ENCODE measurements around the gene TMEM245. TPM values are rescaled to one million over a fixed set of nuclear protein-coding genes. Genes with fewer than 3 reads are reported as not detected.

The TMEM245 gene
- total RNA-seq, 1 experiment from 2014 or later = 54.0 TPM

- DNase-seq (ENCODE audit: low read depth, low spot score) (no peak), ATAC-seq (no peak)
- in situ Hi-C loops (cut with HindIII; ENCODE audit: low pct_unique_long_range_greater_than_20kb, low sequenced_read_pairs) (no loop called here), intact Hi-C loops (cut with micrococcal nuclease; ENCODE audit: unreplicated experiment) (no loop called here)
- Histone ChIP-seq H3K27ac (ENCODE audit: low read length) (no peak overlapping the region), H3K4me1 (ENCODE audit: control insufficient read depth, insufficient read depth, low read length) (no peaks in the 10 kb centered on the region), H3K27me3 (ENCODE audit: control insufficient read depth, insufficient read depth, low read length) (no peaks in the 10 kb centered on the region), H3K9me3 (ENCODE audit: control insufficient read depth, insufficient read depth, low read depth, low read length) (no peaks in the 10 kb centered on the region), H3K4me3 (ENCODE audit: low read depth in 2 of 2, low read length in 2 of 2) (no peak overlapping the region), H3K36me3 (ENCODE audit: control insufficient read depth, insufficient read depth, low read length) (no peaks in the 10 kb centered on the region)
- CTCF ChIA-PET = interaction anchor here (0.6 kb wide), 1 partner anchor 77 kb away, joined by 4 read pairs; no protein-coding TSS in a partner anchor
- BruUV-seq (replicated peaks) = no TSS peak
- POLR2A ChIA-PET = no interaction called here
- TF ChIP-seq SIN3A (IDR thresholded peaks at IDR 0.05; ENCODE audit: borderline replicate concordance, insufficient read depth, low read depth, low read length) (no peak), REST (IDR thresholded peaks at IDR 0.05; ENCODE audit: insufficient read depth in 1 of 2, low read depth in 2 of 2, low read length in 1 of 2) (no peak)
Measured at GRCh38 chr9:109133533-109133932, 13.8 kb upstream of the TMEM245 start.

DNA sequence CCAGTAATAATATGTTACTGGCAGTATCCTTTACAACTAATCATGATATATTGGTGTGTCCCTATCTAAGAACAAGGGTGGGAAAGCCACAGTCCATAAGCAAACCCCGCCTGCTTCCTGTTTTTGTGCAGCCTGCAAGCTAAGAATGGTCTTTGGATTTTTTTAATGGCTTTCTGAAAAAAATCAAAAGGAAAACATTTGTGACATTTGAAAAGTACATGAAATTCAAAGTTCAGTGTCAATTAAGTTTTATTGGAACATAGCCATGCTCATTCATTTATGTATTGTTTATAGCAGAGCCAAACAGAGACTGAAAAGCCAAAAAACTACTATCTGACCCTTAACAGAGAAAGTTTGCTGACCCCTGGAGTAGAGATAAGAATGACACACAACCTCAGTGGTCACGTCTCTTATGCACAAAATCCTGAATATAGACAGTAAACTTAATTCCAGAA lies 12.8 kb upstream of the TMEM245 start:
- POLR2A ChIA-PET = no interaction called here
- TF ChIP-seq TCF7L2 (IDR thresholded peaks at IDR 0.05; ENCODE audit: low read depth, low read length) = no peak
- no peak for TF ChIP-seq POLR2AphosphoS5 (IDR thresholded peaks at IDR 0.05; ENCODE audit: low read depth, low read length)
- no peak for TF ChIP-seq SIN3A (IDR thresholded peaks at IDR 0.05; ENCODE audit: borderline replicate concordance, insufficient read depth, low read depth, low read length)
- no peak for TF ChIP-seq REST (IDR thresholded peaks at IDR 0.05; ENCODE audit: insufficient read depth in 1 of 2, low read depth in 2 of 2, low read length in 1 of 2)
- no peak for TF ChIP-seq CTCF (IDR thresholded peaks at IDR 0.05)
- no peak for ATAC-seq
- in situ Hi-C loops (cut with HindIII; ENCODE audit: low pct_unique_long_range_greater_than_20kb, low sequenced_read_pairs) (no loop called here), intact Hi-C loops (cut with micrococcal nuclease; ENCODE audit: unreplicated experiment) (no loop called here)
- Histone ChIP-seq H3K4me1 (ENCODE audit: control insufficient read depth, insufficient read depth, low read length) (no peaks in the 10 kb centered on the region), H3K27me3 (ENCODE audit: control insufficient read depth, insufficient read depth, low read length) (no peaks in the 10 kb centered on the region), H3K4me3 (ENCODE audit: low read depth in 2 of 2, low read length in 2 of 2) (no peak overlapping the region), H3K36me3 (ENCODE audit: control insufficient read depth, insufficient read depth, low read length) (no peaks in the 10 kb centered on the region), H3K9me3 (ENCODE audit: control insufficient read depth, insufficient read depth, low read depth, low read length) (no peaks in the 10 kb centered on the region), H3K27ac (ENCODE audit: low read length) (no peak overlapping the region)
- no peak for DNase-seq (ENCODE audit: low read depth, low spot score)
- CTCF ChIA-PET = no interaction called here
- BruUV-seq (replicated peaks) = no TSS peak

Measured in Panc1 (cell line).